A375 (cell line): Measurements from ENCODE around the gene COG3. TPM values are rescaled to one million over a fixed set of nuclear protein-coding genes. Genes with fewer than 3 reads are reported as not detected.

ENCODE experiments used
- small RNA-seq: library from RNA; depleted of rRNA; stranded (forward); fragments of <200 nt; gene quantifications from one replicate; pipeline ENCODE3, GENCODE V24; 2014
- total RNA-seq: library from RNA; depleted of rRNA; stranded (reverse); fragments of >200 nt; shearing (Covaris generic); gene quantifications from 2 replicates; pipeline ENCODE4 v1.2.3, GENCODE V29; 2014; rRNA removed

The COG3 gene
- total RNA-seq: 52.4 and 65.5 TPM in 2 replicates

GRCh38 chr13:45464687-45465453, at the start of gene COG3:
Gene COG3 (plus strand): TSS chr13:45464939. CDS start chr13:45465037, 98 bp downstream.

GRCh38 chr13:45417790-45418534, 46.8 kb upstream of the COG3 start, which contains the start of gene SLC25A30:
Gene SLC25A30 (minus strand): TSS chr13:45418373. CDS start chr13:45411425, 6,948 bp downstream.

Small RNA genes lying within 50 kb of the gene (small RNA-seq; reads per million reads assigned to genes)
- gene RNA5SP27 (not detected), gene TIMM9P3 (not detected)

Other genes starting within 250 kb of the COG3 start
- gene TPT1, start 123.8 kb upstream of the COG3 start, total RNA-seq: 1,635 and 1,777 TPM in 2 replicates
- 4.1 and 4.7 TPM in 2 replicates for gene SLC25A30, start 46.6 kb upstream of the COG3 start, total RNA-seq
- not detected in 2 replicates for gene ERICH6B, start 150.8 kb downstream of the COG3 start, total RNA-seq
- gene CBY2, start 237.4 kb downstream of the COG3 start, total RNA-seq: not detected in 2 replicates